VCaP (cell line): Measurements from ENCODE around the gene ABAT.

ENCODE experiments used
- H3K27ac ChIP-seq: fragments of 450-650 bp; 2 replicates; pipeline ENCODE4 v1.5.1; 2017
- TF ChIP-seq, protein P1 (sequence below): fragments of 450-650 bp; conservative IDR thresholded peaks from 2 replicates; pipeline ENCODE4 v1.5.1; 2017; ENCODE audit warnings: mild to moderate bottlenecking, moderate library complexity

ABAT gene

DNA sequence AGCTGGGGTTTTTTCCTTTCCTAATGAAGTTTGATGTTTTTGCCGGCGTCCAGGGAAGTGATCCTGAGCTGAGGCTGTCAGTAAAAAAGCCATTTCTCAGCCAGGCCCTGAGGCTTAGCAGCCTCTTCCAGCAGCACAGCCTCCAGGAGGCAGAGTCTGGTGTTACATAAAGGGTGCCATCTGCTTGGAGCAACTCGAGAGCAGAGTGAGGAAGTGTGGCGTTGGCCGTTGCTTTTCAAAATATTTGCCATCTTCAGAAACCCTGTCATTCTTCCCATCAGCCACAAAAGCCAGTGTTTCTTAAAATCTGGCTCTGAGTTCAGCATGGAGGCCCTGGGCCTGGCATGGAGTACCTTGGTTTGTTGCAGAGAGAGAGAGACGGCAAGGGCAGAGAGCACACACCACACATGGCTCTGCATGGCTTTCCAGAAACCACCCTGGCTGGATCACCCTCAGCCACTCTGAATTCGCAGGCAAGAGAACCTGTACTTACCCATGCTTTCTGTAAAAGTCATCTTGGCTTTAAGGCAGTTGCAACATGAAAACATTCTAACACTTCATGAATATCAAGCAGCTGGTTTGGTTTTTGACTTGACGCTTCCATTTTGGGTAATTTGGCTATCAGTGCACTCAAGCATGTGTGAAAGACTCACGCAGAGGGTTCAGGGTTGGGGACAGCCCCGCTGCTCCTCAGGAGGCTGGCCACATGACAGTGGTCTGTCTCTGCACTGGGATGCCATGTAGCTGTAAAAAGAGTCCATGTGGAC, 144.3 kb downstream of the ABAT start:
- no peak overlapping the region for H3K27ac ChIP-seq
- TF ChIP-seq, protein P1, sequence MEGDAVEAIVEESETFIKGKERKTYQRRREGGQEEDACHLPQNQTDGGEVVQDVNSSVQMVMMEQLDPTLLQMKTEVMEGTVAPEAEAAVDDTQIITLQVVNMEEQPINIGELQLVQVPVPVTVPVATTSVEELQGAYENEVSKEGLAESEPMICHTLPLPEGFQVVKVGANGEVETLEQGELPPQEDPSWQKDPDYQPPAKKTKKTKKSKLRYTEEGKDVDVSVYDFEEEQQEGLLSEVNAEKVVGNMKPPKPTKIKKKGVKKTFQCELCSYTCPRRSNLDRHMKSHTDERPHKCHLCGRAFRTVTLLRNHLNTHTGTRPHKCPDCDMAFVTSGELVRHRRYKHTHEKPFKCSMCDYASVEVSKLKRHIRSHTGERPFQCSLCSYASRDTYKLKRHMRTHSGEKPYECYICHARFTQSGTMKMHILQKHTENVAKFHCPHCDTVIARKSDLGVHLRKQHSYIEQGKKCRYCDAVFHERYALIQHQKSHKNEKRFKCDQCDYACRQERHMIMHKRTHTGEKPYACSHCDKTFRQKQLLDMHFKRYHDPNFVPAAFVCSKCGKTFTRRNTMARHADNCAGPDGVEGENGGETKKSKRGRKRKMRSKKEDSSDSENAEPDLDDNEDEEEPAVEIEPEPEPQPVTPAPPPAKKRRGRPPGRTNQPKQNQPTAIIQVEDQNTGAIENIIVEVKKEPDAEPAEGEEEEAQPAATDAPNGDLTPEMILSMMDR = no peak

GRCh38 chr16:8819411-8820034, 145.1 kb downstream of the ABAT start:
- TF ChIP-seq, protein P1 = no peak
- no peak overlapping the region for H3K27ac ChIP-seq

DNA sequence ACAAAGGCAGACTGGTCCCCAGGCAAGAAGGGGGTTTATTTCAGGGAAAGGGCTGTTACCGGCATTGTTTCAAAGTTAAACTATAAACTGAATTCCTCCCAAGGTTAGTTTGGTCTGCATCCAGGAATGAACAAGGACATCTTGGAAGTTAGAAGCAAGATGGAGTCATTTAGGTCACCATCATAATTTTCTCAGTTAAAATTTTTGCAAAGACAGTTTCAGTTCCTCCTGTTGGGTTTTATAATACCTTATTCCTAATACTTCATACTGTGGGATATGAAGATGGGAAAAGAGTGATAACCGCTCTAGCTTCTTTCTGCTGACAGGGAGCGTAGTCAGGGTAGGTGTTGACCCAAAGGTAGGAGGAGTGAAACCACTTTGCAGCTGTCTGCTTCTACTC, 148.0 kb downstream of the ABAT start:
- TF ChIP-seq, protein P1 = no peak
- no peak overlapping the region for H3K27ac ChIP-seq

DNA sequence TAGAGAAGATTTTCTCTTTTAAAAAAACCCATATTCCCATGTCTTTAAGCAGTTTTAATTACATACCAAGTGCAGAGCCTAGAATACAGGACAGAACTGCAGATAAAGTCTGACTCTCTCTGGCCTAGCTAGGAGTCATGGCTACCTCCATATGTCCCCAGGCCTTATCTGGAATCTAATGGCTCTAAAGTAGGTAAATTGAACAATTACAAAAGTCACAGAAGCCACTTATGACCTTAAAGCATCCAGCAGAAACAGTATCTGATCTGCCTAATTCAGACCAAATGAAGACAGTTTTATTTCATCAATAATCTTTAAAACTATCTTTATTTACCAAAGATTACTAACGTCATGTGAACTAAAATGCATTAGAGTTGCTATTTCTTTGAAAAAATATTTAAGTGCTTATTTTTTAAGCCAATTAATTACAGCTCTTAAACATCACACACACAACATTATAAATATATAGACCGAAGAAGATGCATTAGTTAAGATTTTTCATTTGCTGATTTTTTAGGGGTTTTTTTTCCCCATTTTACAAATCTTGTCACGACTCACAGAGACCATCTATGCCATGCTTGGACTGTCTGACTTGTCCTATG, 152.0 kb downstream of the ABAT start:
- no peak overlapping the region for H3K27ac ChIP-seq
- TF ChIP-seq, protein P1 = no peak

DNA sequence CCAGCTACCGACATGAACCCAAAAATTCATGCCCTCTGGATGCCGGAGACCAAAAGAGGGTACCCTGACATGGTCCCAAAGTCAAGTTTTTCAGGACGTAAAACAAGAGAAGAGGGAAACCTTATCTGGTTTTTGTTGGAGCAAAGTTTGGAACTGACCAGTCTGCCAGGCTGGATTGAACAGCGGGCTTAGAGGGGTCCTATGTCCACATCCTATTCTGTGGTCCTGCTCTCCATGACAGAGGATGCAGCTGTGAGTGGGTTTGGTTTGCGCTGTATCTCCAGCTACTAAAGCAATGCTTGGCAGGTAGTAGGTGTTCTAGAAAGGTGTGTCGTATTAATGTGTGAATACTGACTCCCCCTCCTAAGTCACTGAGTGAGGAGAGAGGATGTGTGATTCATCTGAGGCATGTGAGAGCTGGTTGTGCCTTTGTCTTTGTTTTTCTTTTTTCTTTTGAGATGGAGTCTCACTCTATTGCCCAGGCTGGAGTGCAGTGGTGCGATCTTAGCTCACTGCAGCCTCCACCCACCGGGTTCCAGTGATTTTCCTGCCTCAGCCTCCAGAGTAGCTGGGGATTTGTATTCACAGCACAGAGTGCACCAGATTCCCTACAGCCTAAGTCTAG, 154.2 kb downstream of the ABAT start:
- TF ChIP-seq, protein P1 = no peak
- H3K27ac ChIP-seq = no peak overlapping the region

DNA sequence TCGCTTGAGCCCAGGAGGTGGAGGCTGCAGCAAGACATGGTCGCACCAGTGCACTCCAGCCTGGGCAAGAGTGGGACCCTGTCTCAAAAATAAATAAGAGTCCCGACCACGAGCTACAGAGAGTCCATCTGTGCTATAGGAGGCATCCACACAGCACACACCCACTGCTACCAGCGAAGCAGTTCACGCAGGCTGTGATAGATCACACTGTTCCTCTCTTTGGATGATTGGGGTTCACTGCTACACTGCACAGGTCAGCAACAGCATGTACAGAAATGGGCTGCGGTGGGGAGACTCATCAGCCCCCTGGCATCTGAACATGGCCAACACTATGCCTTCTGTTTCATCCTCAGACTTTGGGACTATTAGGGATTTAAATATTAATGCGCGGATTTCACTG, 157.0 kb downstream of the ABAT start:
- TF ChIP-seq, protein P1 = no peak
- no peak overlapping the region for H3K27ac ChIP-seq
